Endothelial cell of umbilical vein (primary cell): ENCODE data around the gene BRF1.

Source experiments
- FOS ChIP-seq: IDR thresholded peaks from 2 replicates; pipeline ENCODE4 v1.6.1; 2011; ENCODE audit warnings: mild to moderate bottlenecking, low read length, moderate library complexity, borderline replicate concordance; ENCODE audit not compliant: insufficient read depth
- POLR2A ChIP-seq: IDR thresholded peaks from 2 replicates; pipeline ENCODE4 v1.6.1; 2012; ENCODE audit warnings: low read depth, mild to moderate bottlenecking, control low read depth, low read length
- POLR2AphosphoS5 ChIP-seq: IDR thresholded peaks from 2 replicates; pipeline ENCODE4 v1.6.1; 2012; ENCODE audit warnings: low read depth, mild to moderate bottlenecking, control low read depth, low read length, moderate library complexity; ENCODE audit not compliant: insufficient read depth
- TF ChIP-seq, protein P1 (sequence below), 2 donors: IDR thresholded peaks; 1 replicate in 1 of 2; 2 replicates in 1 of 2; pipeline ENCODE4 v1.5.1; 2011; ENCODE audit warnings: low read length in 2 of 2, mild to moderate bottlenecking in 2 of 2, moderate library complexity in 2 of 2, control low read depth in 1 of 2, inconsistent platforms in 1 of 2, low read depth in 1 of 2; ENCODE audit not compliant: insufficient read depth in 1 of 2; ENCODE audit errors: extremely low read depth in 1 of 2
- TF ChIP-seq, protein P2 (sequence below): IDR thresholded peaks from 2 replicates; pipeline ENCODE4 v1.6.1; 2011; ENCODE audit not compliant: insufficient read depth, insufficient read length

DNA sequence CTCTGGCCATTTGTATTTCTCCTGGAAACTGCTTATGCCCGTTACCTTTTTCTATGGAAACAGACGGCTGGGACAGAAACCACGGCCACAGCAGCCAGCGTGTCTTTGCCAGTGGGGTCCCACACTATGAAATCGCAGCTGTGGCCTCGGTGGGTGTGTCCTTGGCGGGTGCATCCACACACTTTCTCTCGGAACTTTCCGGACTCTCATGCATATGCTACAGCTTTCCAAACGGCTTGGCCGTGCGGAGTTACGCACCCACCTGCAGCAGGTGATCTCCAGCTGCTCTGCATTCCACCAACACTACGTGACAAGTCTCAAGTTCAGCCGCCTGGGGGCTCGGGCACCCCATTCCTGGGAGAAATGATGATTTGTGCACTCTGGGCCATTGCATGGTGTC, 53.8 kb downstream of the BRF1 start:
- TF ChIP-seq, protein P1, sequence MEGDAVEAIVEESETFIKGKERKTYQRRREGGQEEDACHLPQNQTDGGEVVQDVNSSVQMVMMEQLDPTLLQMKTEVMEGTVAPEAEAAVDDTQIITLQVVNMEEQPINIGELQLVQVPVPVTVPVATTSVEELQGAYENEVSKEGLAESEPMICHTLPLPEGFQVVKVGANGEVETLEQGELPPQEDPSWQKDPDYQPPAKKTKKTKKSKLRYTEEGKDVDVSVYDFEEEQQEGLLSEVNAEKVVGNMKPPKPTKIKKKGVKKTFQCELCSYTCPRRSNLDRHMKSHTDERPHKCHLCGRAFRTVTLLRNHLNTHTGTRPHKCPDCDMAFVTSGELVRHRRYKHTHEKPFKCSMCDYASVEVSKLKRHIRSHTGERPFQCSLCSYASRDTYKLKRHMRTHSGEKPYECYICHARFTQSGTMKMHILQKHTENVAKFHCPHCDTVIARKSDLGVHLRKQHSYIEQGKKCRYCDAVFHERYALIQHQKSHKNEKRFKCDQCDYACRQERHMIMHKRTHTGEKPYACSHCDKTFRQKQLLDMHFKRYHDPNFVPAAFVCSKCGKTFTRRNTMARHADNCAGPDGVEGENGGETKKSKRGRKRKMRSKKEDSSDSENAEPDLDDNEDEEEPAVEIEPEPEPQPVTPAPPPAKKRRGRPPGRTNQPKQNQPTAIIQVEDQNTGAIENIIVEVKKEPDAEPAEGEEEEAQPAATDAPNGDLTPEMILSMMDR (IDR thresholded peaks at IDR 0.05; ENCODE audit: extremely low read depth in 1 of 2, insufficient read depth in 1 of 2, low read depth in 1 of 2, low read length in 2 of 2), result no peak
- TF ChIP-seq POLR2A, result no peak
- TF ChIP-seq POLR2AphosphoS5, result no peak
- TF ChIP-seq FOS, result no peak
- TF ChIP-seq, protein P2, sequence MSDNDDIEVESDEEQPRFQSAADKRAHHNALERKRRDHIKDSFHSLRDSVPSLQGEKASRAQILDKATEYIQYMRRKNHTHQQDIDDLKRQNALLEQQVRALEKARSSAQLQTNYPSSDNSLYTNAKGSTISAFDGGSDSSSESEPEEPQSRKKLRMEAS, result no peak
